HepG2 (cell line): Measurements from ENCODE around the gene SNRPD2. TPM values are rescaled to one million over a fixed set of nuclear protein-coding genes. Genes with fewer than 3 reads are reported as not detected.

Experiments used
- ATM ChIP-seq: fragments of 450-650 bp; IDR thresholded peaks from 2 replicates; pipeline ENCODE4 v1.7.1; 2017; ENCODE audit warnings: mild to moderate bottlenecking, borderline replicate concordance
- ELF1 ChIP-seq: sonication (generic); formaldehyde crosslinking; IDR thresholded peaks from 2 replicates; pipeline ENCODE4 v1.4.0; 2020; ENCODE audit warnings: missing genetic modification reagents
- GABPA ChIP-seq, 2 experiments: IDR thresholded peaks; 2 replicates each; pipeline ENCODE4 v1.6.1; 2011 to 2016; ENCODE audit warnings: low read depth in 2 of 2, low read length in 1 of 2, missing biosample characterization in 1 of 2, missing genetic modification characterization in 1 of 2
- HOXA3 ChIP-seq: sonication (generic); formaldehyde crosslinking; IDR thresholded peaks from 2 replicates; pipeline ENCODE4 v1.5.0; 2020; ENCODE audit warnings: missing genetic modification reagents
- NCOA5 ChIP-seq: sonication (generic); formaldehyde crosslinking; IDR thresholded peaks from 2 replicates; pipeline ENCODE4 v1.4.0; 2020; ENCODE audit warnings: missing genetic modification reagents
- NPAS2 ChIP-seq: sonication (generic); formaldehyde crosslinking; IDR thresholded peaks from 2 replicates; pipeline ENCODE4 v1.8.0; 2022; ENCODE audit warnings: mild to moderate bottlenecking, missing genetic modification reagents, borderline replicate concordance
- ZNF121 ChIP-seq: sonication (generic); formaldehyde crosslinking; IDR thresholded peaks from 2 replicates; pipeline ENCODE4 v1.5.0; 2020; ENCODE audit warnings: mild to moderate bottlenecking, missing genetic modification reagents
- ZNF749 ChIP-seq: sonication (generic); formaldehyde crosslinking; IDR thresholded peaks from 2 replicates; pipeline ENCODE4 v1.8.0; 2022; ENCODE audit warnings: mild to moderate bottlenecking, missing genetic modification reagents, moderate library complexity, borderline replicate concordance
- ZNF780A ChIP-seq: sonication (generic); formaldehyde crosslinking; IDR thresholded peaks from 2 replicates; pipeline ENCODE4 v1.8.0; 2022; ENCODE audit warnings: mild to moderate bottlenecking, missing genetic modification reagents, moderate library complexity
- ZNF839 ChIP-seq: sonication (generic); formaldehyde crosslinking; IDR thresholded peaks from 2 replicates; pipeline ENCODE4 v1.4.0; 2020; ENCODE audit warnings: missing genetic modification reagents, mild to moderate bottlenecking, borderline replicate concordance
- polyA plus RNA-seq, 8 experiments: library from polyadenylated mRNA; depleted of rRNA in 3 of 8; stranded (reverse) in 7 of 8; unstranded in 1 of 8; fragments of >200 nt; fragmentation: Illumina TruSeq in 4 of 8; extraction: Trizol in 4 of 8; gene quantifications; 2 replicates each; pipeline versions ENCODE4 v1.2.1 to v1.2.3, GENCODE V29; 2011 to 2016; ENCODE audit warnings: low read depth in 4 of 8, missing spikeins in 1 of 8, mixed read lengths in 1 of 8; ENCODE audit not compliant: insufficient read depth in 1 of 8
- total RNA-seq, 5 experiments: library from RNA; depleted of rRNA; stranded (reverse); fragments of >200 nt; fragmentation: Illumina TruSeq; extraction: Trizol; gene quantifications; 2 replicates each; pipeline ENCODE4 v1.2.3, GENCODE V29; 2016; ENCODE audit warnings: low read depth in 1 of 5
- TF ChIP-seq, protein P1 (sequence below): sonication (generic); formaldehyde crosslinking; IDR thresholded peaks from 2 replicates; pipeline ENCODE4 v1.4.0; 2020; ENCODE audit warnings: missing genetic modification reagents
- TF ChIP-seq, protein P2 (sequence below): sonication (generic); formaldehyde crosslinking; IDR thresholded peaks from 2 replicates; pipeline ENCODE4 v1.4.0; 2020; ENCODE audit warnings: missing genetic modification reagents
- TF ChIP-seq, protein P3 (sequence below): sonication (generic); formaldehyde crosslinking; IDR thresholded peaks from 2 replicates; pipeline ENCODE4 v1.4.0; 2020; ENCODE audit warnings: missing genetic modification reagents, borderline replicate concordance
- TF ChIP-seq, protein P4 (sequence below): sonication (generic); formaldehyde crosslinking; conservative IDR thresholded peaks from 2 replicates; pipeline ENCODE4 v1.4.0; 2020; ENCODE audit warnings: mild to moderate bottlenecking, missing genetic modification reagents, moderate library complexity

SNRPD2 gene
- total and polyA plus RNA-seq, 2 of the 13 experiments (the other 11 are each of a cell fraction or from before 2014, with no cell fraction given), result 299 to 485 TPM

DNA sequence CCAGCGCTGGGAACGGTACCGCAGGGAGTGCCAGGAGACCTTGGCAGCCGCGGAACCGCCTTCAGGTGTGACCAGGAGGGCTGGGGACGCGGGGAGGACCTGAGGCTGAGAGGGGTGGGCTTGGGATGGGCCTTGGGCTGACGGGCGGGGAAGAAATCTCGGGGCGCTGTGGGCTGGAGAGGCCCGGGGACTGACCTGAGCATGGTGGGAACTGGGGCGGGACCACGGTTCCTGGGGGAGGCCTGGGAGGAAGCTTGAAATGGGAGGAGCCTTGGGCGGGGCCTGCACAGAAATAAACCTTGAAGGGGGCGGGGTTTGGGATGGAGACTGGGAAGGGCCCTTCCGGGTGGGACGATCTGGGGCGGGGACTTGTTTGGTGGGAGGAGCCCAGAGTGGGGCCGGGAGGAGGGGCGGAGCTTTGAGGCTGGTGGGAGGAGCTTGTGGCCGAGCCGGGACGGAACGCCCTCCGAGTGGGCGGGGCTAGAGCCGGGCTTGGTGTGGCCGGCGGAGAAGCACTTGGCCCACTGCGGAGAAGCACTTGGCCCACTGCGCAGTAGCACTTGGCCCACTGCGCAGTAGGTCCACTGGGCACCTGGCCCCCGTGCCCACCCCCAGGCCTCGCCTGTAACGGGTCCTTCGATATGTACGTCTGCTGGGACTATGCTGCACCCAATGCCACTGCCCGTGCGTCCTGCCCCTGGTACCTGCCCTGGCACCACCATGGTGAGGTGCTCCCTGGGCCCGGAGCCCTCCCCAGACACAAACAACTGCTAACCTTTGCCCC is 20.9 kb downstream of the SNRPD2 start (continued):
- TF ChIP-seq, protein P1, sequence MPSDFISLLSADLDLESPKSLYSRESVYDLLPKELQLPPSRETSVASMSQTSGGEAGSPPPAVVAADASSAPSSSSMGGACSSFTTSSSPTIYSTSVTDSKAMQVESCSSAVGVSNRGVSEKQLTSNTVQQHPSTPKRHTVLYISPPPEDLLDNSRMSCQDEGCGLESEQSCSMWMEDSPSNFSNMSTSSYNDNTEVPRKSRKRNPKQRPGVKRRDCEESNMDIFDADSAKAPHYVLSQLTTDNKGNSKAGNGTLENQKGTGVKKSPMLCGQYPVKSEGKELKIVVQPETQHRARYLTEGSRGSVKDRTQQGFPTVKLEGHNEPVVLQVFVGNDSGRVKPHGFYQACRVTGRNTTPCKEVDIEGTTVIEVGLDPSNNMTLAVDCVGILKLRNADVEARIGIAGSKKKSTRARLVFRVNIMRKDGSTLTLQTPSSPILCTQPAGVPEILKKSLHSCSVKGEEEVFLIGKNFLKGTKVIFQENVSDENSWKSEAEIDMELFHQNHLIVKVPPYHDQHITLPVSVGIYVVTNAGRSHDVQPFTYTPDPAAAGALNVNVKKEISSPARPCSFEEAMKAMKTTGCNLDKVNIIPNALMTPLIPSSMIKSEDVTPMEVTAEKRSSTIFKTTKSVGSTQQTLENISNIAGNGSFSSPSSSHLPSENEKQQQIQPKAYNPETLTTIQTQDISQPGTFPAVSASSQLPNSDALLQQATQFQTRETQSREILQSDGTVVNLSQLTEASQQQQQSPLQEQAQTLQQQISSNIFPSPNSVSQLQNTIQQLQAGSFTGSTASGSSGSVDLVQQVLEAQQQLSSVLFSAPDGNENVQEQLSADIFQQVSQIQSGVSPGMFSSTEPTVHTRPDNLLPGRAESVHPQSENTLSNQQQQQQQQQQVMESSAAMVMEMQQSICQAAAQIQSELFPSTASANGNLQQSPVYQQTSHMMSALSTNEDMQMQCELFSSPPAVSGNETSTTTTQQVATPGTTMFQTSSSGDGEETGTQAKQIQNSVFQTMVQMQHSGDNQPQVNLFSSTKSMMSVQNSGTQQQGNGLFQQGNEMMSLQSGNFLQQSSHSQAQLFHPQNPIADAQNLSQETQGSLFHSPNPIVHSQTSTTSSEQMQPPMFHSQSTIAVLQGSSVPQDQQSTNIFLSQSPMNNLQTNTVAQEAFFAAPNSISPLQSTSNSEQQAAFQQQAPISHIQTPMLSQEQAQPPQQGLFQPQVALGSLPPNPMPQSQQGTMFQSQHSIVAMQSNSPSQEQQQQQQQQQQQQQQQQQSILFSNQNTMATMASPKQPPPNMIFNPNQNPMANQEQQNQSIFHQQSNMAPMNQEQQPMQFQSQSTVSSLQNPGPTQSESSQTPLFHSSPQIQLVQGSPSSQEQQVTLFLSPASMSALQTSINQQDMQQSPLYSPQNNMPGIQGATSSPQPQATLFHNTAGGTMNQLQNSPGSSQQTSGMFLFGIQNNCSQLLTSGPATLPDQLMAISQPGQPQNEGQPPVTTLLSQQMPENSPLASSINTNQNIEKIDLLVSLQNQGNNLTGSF, result no peak
- TF ChIP-seq ZNF839 (CRISPR knock-in tag) (no peak), HOXA3 (CRISPR knock-in tag) (0 out of 2 replicates have a peak, but pooled peaks have one; percentile 15), GABPA (IDR thresholded peaks at IDR 0.05; ENCODE audit: low read depth, low read length) (no peak), GABPA (CRISPR knock-in tag; IDR thresholded peaks at IDR 0.05; ENCODE audit: low read depth) (0 out of 2 replicates have a peak, but pooled peaks have one; percentile 29), ZNF749 (CRISPR knock-in tag) (no peak), NPAS2 (CRISPR knock-in tag) (no peak), ZNF780A (CRISPR knock-in tag) (no peak), NCOA5 (CRISPR knock-in tag) (no peak), ELF1 (CRISPR knock-in tag) (peak; percentile 64; the same call in 1 of the 2 replicates), ZNF121 (no peak), ATM (no peak)
- TF ChIP-seq, protein P2, sequence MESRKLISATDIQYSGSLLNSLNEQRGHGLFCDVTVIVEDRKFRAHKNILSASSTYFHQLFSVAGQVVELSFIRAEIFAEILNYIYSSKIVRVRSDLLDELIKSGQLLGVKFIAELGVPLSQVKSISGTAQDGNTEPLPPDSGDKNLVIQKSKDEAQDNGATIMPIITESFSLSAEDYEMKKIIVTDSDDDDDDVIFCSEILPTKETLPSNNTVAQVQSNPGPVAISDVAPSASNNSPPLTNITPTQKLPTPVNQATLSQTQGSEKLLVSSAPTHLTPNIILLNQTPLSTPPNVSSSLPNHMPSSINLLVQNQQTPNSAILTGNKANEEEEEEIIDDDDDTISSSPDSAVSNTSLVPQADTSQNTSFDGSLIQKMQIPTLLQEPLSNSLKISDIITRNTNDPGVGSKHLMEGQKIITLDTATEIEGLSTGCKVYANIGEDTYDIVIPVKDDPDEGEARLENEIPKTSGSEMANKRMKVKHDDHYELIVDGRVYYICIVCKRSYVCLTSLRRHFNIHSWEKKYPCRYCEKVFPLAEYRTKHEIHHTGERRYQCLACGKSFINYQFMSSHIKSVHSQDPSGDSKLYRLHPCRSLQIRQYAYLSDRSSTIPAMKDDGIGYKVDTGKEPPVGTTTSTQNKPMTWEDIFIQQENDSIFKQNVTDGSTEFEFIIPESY (CRISPR knock-in tag), result 0 out of 2 replicates have a peak, but pooled peaks have one; percentile 34
- TF ChIP-seq, protein P3, sequence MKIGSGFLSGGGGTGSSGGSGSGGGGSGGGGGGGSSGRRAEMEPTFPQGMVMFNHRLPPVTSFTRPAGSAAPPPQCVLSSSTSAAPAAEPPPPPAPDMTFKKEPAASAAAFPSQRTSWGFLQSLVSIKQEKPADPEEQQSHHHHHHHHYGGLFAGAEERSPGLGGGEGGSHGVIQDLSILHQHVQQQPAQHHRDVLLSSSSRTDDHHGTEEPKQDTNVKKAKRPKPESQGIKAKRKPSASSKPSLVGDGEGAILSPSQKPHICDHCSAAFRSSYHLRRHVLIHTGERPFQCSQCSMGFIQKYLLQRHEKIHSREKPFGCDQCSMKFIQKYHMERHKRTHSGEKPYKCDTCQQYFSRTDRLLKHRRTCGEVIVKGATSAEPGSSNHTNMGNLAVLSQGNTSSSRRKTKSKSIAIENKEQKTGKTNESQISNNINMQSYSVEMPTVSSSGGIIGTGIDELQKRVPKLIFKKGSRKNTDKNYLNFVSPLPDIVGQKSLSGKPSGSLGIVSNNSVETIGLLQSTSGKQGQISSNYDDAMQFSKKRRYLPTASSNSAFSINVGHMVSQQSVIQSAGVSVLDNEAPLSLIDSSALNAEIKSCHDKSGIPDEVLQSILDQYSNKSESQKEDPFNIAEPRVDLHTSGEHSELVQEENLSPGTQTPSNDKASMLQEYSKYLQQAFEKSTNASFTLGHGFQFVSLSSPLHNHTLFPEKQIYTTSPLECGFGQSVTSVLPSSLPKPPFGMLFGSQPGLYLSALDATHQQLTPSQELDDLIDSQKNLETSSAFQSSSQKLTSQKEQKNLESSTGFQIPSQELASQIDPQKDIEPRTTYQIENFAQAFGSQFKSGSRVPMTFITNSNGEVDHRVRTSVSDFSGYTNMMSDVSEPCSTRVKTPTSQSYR (CRISPR knock-in tag), result no peak
- TF ChIP-seq, protein P4, sequence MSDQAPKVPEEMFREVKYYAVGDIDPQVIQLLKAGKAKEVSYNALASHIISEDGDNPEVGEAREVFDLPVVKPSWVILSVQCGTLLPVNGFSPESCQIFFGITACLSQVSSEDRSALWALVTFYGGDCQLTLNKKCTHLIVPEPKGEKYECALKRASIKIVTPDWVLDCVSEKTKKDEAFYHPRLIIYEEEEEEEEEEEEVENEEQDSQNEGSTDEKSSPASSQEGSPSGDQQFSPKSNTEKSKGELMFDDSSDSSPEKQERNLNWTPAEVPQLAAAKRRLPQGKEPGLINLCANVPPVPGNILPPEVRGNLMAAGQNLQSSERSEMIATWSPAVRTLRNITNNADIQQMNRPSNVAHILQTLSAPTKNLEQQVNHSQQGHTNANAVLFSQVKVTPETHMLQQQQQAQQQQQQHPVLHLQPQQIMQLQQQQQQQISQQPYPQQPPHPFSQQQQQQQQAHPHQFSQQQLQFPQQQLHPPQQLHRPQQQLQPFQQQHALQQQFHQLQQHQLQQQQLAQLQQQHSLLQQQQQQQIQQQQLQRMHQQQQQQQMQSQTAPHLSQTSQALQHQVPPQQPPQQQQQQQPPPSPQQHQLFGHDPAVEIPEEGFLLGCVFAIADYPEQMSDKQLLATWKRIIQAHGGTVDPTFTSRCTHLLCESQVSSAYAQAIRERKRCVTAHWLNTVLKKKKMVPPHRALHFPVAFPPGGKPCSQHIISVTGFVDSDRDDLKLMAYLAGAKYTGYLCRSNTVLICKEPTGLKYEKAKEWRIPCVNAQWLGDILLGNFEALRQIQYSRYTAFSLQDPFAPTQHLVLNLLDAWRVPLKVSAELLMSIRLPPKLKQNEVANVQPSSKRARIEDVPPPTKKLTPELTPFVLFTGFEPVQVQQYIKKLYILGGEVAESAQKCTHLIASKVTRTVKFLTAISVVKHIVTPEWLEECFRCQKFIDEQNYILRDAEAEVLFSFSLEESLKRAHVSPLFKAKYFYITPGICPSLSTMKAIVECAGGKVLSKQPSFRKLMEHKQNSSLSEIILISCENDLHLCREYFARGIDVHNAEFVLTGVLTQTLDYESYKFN, result no peak
